Panc1 (cell line): ENCODE results near the gene TIAL1. TPM values are rescaled to one million over a fixed set of nuclear protein-coding genes. Genes with fewer than 3 reads are reported as not detected.

Experiments
- ATAC-seq: fragments of 200-7000 bp; cut with Tn5 transposase; 2 replicates; pipeline ENCODE4 v1.9.1; 2020; ENCODE audit warnings: mild to moderate bottlenecking, moderate library complexity
- BruUV-seq: library from RNA; stranded (reverse); fragments of 400-500 nt; replicated peaks from 2 replicates; lab custom pipeline; 2021; lab: Mats Ljungman, UMichigan
- CTCF ChIA-PET: fragments of 300-600 bp; sonication (Branson Sonifier 250); formaldehyde crosslinking; loops from one replicate; lab custom pipeline; 2022; ENCODE audit warnings: antibody characterized with exemption; lab: Charles Lee
- POLR2A ChIA-PET: fragments of 300-600 bp; sonication (Branson Sonifier 250); formaldehyde crosslinking; loops from one replicate; lab custom pipeline; 2022; ENCODE audit warnings: antibody characterized with exemption; lab: Charles Lee
- DNase-seq: peaks from one replicate; pipeline ENCODE4 v3.0.0-alpha.2; 2010; ENCODE audit warnings: low read depth, low spot score
- H3K27ac ChIP-seq: 2 replicates; pipeline ENCODE4 v1.5.1; 2011; ENCODE audit warnings: mild to moderate bottlenecking, low read length, inconsistent platforms
- H3K27me3 ChIP-seq: fragments of 200-500 bp; sonication (Bioruptor generic); 2 replicates; pipeline ENCODE4 v1.6.0; 2014; ENCODE audit warnings: low read length, inconsistent platforms; ENCODE audit not compliant: control insufficient read depth, insufficient read depth
- H3K36me3 ChIP-seq: fragments of 200-500 bp; sonication (Bioruptor generic); 2 replicates; pipeline ENCODE4 v1.5.1; 2014; ENCODE audit warnings: inconsistent platforms, mild to moderate bottlenecking, low read length, moderate library complexity; ENCODE audit not compliant: control insufficient read depth, insufficient read depth
- H3K4me1 ChIP-seq: 2 replicates; pipeline ENCODE4 v1.5.1; 2011; ENCODE audit warnings: inconsistent platforms, mild to moderate bottlenecking, low read length, moderate library complexity; ENCODE audit not compliant: control insufficient read depth, insufficient read depth
- H3K4me3 ChIP-seq, 2 experiments: 2 replicates each; pipeline ENCODE4 v1.5.1; 2011 to 2012; ENCODE audit warnings: low read depth in 2 of 2, low read length in 2 of 2, mild to moderate bottlenecking in 2 of 2, inconsistent platforms in 1 of 2, moderate library complexity in 1 of 2
- H3K9me3 ChIP-seq: fragments of 200-500 bp; sonication (Bioruptor generic); 2 replicates; pipeline ENCODE4 v1.5.1; 2014; ENCODE audit warnings: low read depth, mild to moderate bottlenecking, inconsistent platforms, low read length, moderate library complexity; ENCODE audit not compliant: control insufficient read depth, insufficient read depth
- CTCF ChIP-seq: fragments of 450-650 bp; IDR thresholded peaks from 2 replicates; pipeline ENCODE4 v1.5.1; 2017; ENCODE audit warnings: mild to moderate bottlenecking
- POLR2AphosphoS5 ChIP-seq: IDR thresholded peaks from 2 replicates; pipeline ENCODE4 v1.6.1; 2012; ENCODE audit warnings: mild to moderate bottlenecking, low read depth, low read length, moderate library complexity
- SIN3A ChIP-seq: IDR thresholded peaks from 2 replicates; pipeline ENCODE4 v1.6.1; 2012; ENCODE audit warnings: low read depth, mild to moderate bottlenecking, low read length, moderate library complexity, borderline replicate concordance; ENCODE audit not compliant: insufficient read depth
- TCF7L2 ChIP-seq: IDR thresholded peaks from 2 replicates; pipeline ENCODE4 v1.6.1; 2011; ENCODE audit warnings: mild to moderate bottlenecking, low read depth, low read length, inconsistent platforms
- in situ Hi-C: cut with HindIII; loops from 2 replicates; pipeline ENCODE4 v1.10.0; 2016; ENCODE audit warnings: low sequenced_read_pairs, low pct_unique_long_range_greater_than_20kb
- intact Hi-C: fragments of 100-400 bp; cut with micrococcal nuclease; formaldehyde crosslinking; loops from one replicate; pipeline ENCODE4 v1.10.0; 2022; ENCODE audit not compliant: unreplicated experiment
- total RNA-seq: library from RNA; stranded (reverse); gene quantifications from one replicate; pipeline ENCODE4 v1.2.1, GENCODE V29; 2021; ENCODE audit not compliant: unreplicated experiment
- TF ChIP-seq, protein P1 (sequence below), 2 experiments: IDR thresholded peaks; 2 replicates each; pipeline ENCODE4 v1.6.1; 2011 to 2012; ENCODE audit warnings: low read depth in 2 of 2, control low read depth in 1 of 2, low read length in 1 of 2, mild to moderate bottlenecking in 1 of 2, moderate library complexity in 1 of 2; ENCODE audit not compliant: insufficient read depth in 1 of 2

Gene TIAL1
- total RNA-seq, 1 experiment from 2014 or later, result 236 TPM

- peaks cover 17% of the 10 kb centered on the region for H3K4me1 ChIP-seq
- ATAC-seq (no peak), DNase-seq (no peak)
- TF ChIP-seq TCF7L2 (no peak), SIN3A (no peak), CTCF (no peak), POLR2AphosphoS5 (no peak)
- TF ChIP-seq, protein P1, sequence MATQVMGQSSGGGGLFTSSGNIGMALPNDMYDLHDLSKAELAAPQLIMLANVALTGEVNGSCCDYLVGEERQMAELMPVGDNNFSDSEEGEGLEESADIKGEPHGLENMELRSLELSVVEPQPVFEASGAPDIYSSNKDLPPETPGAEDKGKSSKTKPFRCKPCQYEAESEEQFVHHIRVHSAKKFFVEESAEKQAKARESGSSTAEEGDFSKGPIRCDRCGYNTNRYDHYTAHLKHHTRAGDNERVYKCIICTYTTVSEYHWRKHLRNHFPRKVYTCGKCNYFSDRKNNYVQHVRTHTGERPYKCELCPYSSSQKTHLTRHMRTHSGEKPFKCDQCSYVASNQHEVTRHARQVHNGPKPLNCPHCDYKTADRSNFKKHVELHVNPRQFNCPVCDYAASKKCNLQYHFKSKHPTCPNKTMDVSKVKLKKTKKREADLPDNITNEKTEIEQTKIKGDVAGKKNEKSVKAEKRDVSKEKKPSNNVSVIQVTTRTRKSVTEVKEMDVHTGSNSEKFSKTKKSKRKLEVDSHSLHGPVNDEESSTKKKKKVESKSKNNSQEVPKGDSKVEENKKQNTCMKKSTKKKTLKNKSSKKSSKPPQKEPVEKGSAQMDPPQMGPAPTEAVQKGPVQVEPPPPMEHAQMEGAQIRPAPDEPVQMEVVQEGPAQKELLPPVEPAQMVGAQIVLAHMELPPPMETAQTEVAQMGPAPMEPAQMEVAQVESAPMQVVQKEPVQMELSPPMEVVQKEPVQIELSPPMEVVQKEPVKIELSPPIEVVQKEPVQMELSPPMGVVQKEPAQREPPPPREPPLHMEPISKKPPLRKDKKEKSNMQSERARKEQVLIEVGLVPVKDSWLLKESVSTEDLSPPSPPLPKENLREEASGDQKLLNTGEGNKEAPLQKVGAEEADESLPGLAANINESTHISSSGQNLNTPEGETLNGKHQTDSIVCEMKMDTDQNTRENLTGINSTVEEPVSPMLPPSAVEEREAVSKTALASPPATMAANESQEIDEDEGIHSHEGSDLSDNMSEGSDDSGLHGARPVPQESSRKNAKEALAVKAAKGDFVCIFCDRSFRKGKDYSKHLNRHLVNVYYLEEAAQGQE (IDR thresholded peaks at IDR 0.05; ENCODE audit: insufficient read depth in 1 of 2, low read depth in 2 of 2, low read length in 1 of 2), result no peak
- intact Hi-C loops, result no loop called here
- ChIA-PET CTCF (no interaction called here), POLR2A (no interaction called here)
- no peaks in the 10 kb centered on the region for H3K27me3 ChIP-seq
- H3K4me3 ChIP-seq, result no peak overlapping the region
- in situ Hi-C loops, result no loop called here
- no peaks in the 10 kb centered on the region for H3K9me3 ChIP-seq
- no peak overlapping the region for H3K27ac ChIP-seq
- no TSS peak for BruUV-seq
- peaks cover 38% of the 10 kb centered on the region for H3K36me3 ChIP-seq
Observed at GRCh38 chr10:119588071-119588470, 8.7 kb downstream of the TIAL1 start.

DNA sequence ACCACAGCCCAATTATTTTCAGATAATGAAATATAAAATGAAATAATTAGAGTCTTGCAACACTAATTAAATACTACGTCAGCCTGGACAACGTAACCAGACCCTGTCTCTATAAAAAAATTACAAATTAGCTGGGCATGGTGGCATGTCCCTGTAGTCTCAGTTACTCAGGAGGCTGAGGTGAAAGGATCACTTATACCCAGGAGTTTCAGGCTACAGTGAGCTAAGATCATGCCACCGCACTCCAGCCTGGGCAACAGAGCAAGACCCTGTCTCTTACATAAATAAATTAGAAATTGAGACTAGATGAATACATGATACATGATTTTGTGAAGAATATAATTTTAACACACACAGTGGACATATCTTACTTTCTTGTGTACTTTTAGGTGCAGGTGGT, 18.4 kb downstream of the TIAL1 start:
- ATAC-seq (no peak), DNase-seq (no peak)
- Histone ChIP-seq H3K4me3 (no peak overlapping the region), H3K36me3 (peaks cover 90% of the 10 kb centered on the region), H3K4me1 (no peaks in the 10 kb centered on the region), H3K27ac (no peak overlapping the region), H3K27me3 (no peaks in the 10 kb centered on the region), H3K9me3 (no peaks in the 10 kb centered on the region)
- intact Hi-C loops (no loop called here), in situ Hi-C loops (no loop called here)
- TF ChIP-seq, protein P1 (IDR thresholded peaks at IDR 0.05; ENCODE audit: insufficient read depth in 1 of 2, low read depth in 2 of 2, low read length in 1 of 2), result no peak
- TF ChIP-seq SIN3A (no peak), CTCF (no peak), POLR2AphosphoS5 (no peak)
- BruUV-seq, result no TSS peak
- POLR2A ChIA-PET, result no interaction called here
- CTCF ChIA-PET, result interaction anchor here (0.6 kb wide), 1 partner anchor 55 kb away, joined by 4 read pairs; no protein-coding TSS in a partner anchor
